ENCODE measurements around the gene TMEM191B.
"Not testable (repeated sequence)": the region's sequence is repeated elsewhere in the genome, so short reads cannot be mapped to it uniquely, and the experiment has no call there.

DNA sequence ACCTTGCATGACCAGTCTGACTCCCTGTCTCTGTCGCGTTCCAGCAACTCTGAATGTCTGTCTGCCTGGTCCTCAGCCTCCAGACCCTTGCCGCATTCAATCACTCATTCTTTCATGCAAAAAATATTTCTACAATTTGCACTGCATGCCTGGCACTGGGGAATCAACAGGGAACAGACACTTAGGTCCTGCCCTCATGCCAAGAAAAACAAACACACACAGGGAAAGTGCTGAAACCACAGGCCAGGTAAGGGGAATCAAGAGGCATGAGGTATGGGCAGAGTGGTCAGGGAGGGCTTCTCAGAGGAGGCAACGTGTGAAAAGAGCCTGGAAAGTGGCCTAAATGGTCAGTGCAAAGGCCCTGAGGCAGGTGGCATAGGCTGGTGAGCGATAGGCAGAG is 9.5 kb upstream of the TMEM191B start, which contains the start of gene GGTLC3:
- TF ChIP-seq, protein P1, sequence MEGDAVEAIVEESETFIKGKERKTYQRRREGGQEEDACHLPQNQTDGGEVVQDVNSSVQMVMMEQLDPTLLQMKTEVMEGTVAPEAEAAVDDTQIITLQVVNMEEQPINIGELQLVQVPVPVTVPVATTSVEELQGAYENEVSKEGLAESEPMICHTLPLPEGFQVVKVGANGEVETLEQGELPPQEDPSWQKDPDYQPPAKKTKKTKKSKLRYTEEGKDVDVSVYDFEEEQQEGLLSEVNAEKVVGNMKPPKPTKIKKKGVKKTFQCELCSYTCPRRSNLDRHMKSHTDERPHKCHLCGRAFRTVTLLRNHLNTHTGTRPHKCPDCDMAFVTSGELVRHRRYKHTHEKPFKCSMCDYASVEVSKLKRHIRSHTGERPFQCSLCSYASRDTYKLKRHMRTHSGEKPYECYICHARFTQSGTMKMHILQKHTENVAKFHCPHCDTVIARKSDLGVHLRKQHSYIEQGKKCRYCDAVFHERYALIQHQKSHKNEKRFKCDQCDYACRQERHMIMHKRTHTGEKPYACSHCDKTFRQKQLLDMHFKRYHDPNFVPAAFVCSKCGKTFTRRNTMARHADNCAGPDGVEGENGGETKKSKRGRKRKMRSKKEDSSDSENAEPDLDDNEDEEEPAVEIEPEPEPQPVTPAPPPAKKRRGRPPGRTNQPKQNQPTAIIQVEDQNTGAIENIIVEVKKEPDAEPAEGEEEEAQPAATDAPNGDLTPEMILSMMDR (IDR thresholded peaks at IDR 0.05 in 4 of 5, conservative IDR thresholded peaks at IDR 0.05 in 1 of 5) = not testable (repeated sequence)
- not testable (repeated sequence) for TF ChIP-seq POLR2A (IDR thresholded peaks at IDR 0.05)
